Colonic mucosa (tissue), 4 donors: ENCODE measurements around the gene PROK2. TPM values are rescaled to one million over a fixed set of nuclear protein-coding genes. Genes with fewer than 3 reads are reported as not detected.

Source experiments
- DNase-seq: peaks from one replicate; pipeline ENCODE4 v3.0.0-alpha.2; 2020
- H3K27ac ChIP-seq: fragments of 200-600 bp; one replicate; pipeline ENCODE4 v1.8.0; 2021
- H3K27me3 ChIP-seq: fragments of 200-600 bp; one replicate; pipeline ENCODE4 v1.8.0; 2021
- H3K36me3 ChIP-seq: fragments of 200-600 bp; one replicate; pipeline ENCODE4 v1.8.0; 2021
- H3K4me1 ChIP-seq: fragments of 200-600 bp; one replicate; pipeline ENCODE4 v1.8.0; 2021; ENCODE audit warnings: mild to moderate bottlenecking
- H3K4me3 ChIP-seq: fragments of 200-600 bp; one replicate; pipeline ENCODE4 v1.8.0; 2021
- H3K9ac ChIP-seq, 2 donors: one replicate each; pipeline ENCODE4 v1.7.0; 2013; ENCODE audit warnings: control low read depth in 2 of 2, low read depth in 2 of 2, low read length in 2 of 2
- H3K9me3 ChIP-seq: fragments of 200-600 bp; one replicate; pipeline ENCODE4 v1.8.0; 2021
- CTCF ChIP-seq: fragments of 200-600 bp; IDR thresholded peaks from one replicate; pipeline ENCODE4 v1.8.0; 2022; ENCODE audit warnings: antibody characterized with exemption, mild to moderate bottlenecking
- intact Hi-C: fragments of 100-400 bp; cut with DNase I; formaldehyde crosslinking; loops from one replicate; pipeline ENCODE4 v1.14.1; 2022
- total RNA-seq, 2 donors: library from RNA; stranded (reverse); fragmentation: NEBNext Ultra II Directional in 1 of 2; extraction: Animal tissue kit (Norgen Biotek cat#: 25700) in 1 of 2; gene quantifications; one replicate each; pipeline ENCODE4 v1.2.1, GENCODE V29; 2021
- donor health status: healthy.
- donor health status: DM: no; HTN: no; CAD: no.
- donor health status: DM: no; HTN: no; CAD: no.

The PROK2 gene
- total RNA-seq, 2 donors from 2014 or later: 0.35 TPM; not detected in 1

GRCh38 chr3:71809321-71810026 lies 24.5 kb upstream of the PROK2 start:
- no peak for DNase-seq
- intact Hi-C loops: no loop called here
- H3K4me1 ChIP-seq: no peaks in the 10 kb centered on the region

GRCh38 chr3:71806736-71807135 lies 21.8 kb upstream of the PROK2 start:
- Histone ChIP-seq H3K27ac (no peak overlapping the region), H3K9me3 (no peaks in the 10 kb centered on the region), H3K4me1 (no peaks in the 10 kb centered on the region), H3K36me3 (no peaks in the 10 kb centered on the region), H3K4me3 (no peak overlapping the region), H3K9ac (no peak overlapping the region), H3K27me3 (no peaks in the 10 kb centered on the region)
- no peak for TF ChIP-seq CTCF
- intact Hi-C loops: no loop called here
- DNase-seq: no peak

More at GRCh38 chr3:71809321-71810026, 24.5 kb upstream of the PROK2 start:
- H3K27me3 ChIP-seq: no peaks in the 10 kb centered on the region
- H3K4me3 ChIP-seq: no peak overlapping the region
- H3K9me3 ChIP-seq: no peaks in the 10 kb centered on the region
- H3K9ac ChIP-seq: no peak overlapping the region
- TF ChIP-seq CTCF: no peak
- no peaks in the 10 kb centered on the region for H3K36me3 ChIP-seq
- no peak overlapping the region for H3K27ac ChIP-seq

- Histone ChIP-seq H3K4me1 (no peaks in the 10 kb centered on the region), H3K9ac (no peak overlapping the region), H3K27me3 (no peaks in the 10 kb centered on the region), H3K4me3 (no peak overlapping the region), H3K36me3 (no peaks in the 10 kb centered on the region), H3K27ac (no peak overlapping the region), H3K9me3 (no peaks in the 10 kb centered on the region)
- no peak for TF ChIP-seq CTCF
- DNase-seq: no peak
- intact Hi-C loops: no loop called here
Measured at GRCh38 chr3:71805691-71806090, 20.7 kb upstream of the PROK2 start.

GRCh38 chr3:71805199-71805598 lies 20.3 kb upstream of the PROK2 start:
- TF ChIP-seq CTCF: no peak
- intact Hi-C loops: no loop called here
- no peaks in the 10 kb centered on the region for H3K36me3 ChIP-seq
- no peak overlapping the region for H3K27ac ChIP-seq
- H3K4me1 ChIP-seq: no peaks in the 10 kb centered on the region
- no peaks in the 10 kb centered on the region for H3K9me3 ChIP-seq
- H3K9ac ChIP-seq: no peak overlapping the region
- no peak for DNase-seq
- no peaks in the 10 kb centered on the region for H3K27me3 ChIP-seq
- H3K4me3 ChIP-seq: no peak overlapping the region

- Histone ChIP-seq H3K9me3 (no peaks in the 10 kb centered on the region), H3K9ac (no peak overlapping the region), H3K4me1 (no peaks in the 10 kb centered on the region), H3K27ac (no peak overlapping the region), H3K27me3 (no peaks in the 10 kb centered on the region), H3K36me3 (no peaks in the 10 kb centered on the region), H3K4me3 (no peak overlapping the region)
- intact Hi-C loops: no loop called here
- TF ChIP-seq CTCF: no peak
- no peak for DNase-seq
Measured at GRCh38 chr3:71803248-71803647, 18.3 kb upstream of the PROK2 start.
